ENCODE measurements around the gene CELF3. TPM values are rescaled to one million over a fixed set of nuclear protein-coding genes. Genes with fewer than 3 reads are reported as not detected.

The CELF3 gene
- total RNA-seq, 1 donor from 2014 or later: 0.17 TPM

DNA sequence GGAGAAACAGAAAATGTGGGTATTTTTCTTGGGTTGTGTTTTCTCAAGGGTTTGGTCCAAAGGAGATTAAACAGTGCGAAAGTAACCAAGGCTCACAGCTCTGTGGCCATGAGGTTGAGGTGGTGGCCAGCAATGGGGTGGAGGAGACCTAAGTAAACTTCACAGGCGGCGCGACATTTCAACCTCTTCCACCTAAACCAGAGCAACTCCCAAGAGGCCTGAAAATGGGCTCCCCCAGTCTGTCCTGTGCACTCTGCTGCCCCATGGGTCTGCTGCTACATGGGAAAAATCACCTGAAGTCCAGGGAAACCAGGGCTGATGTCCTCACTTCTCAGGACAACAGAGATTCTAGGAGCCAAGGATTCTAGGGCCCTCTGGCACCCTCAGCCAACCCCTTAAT lies 12.4 kb downstream of the CELF3 start:
- Mint-ChIP-seq H3K4me3 (peak overlapping the region; percentile 35), H3K27me3 (ENCODE audit: insufficient read depth, low read depth) (peaks cover 2% of the 10 kb centered on the region), H3K36me3 (peaks cover 18% of the 10 kb centered on the region), H3K9me3 (no peaks in the 10 kb centered on the region), H3K4me1 (peaks cover 29% of the 10 kb centered on the region), H3K27ac (peak overlapping the region; percentile 40)
- Histone ChIP-seq H3K27ac (no peak overlapping the region), H3K9me3 (ENCODE audit: low read depth) (no peaks in the 10 kb centered on the region), H3K79me2 (ENCODE audit: low read depth) (no peaks in the 10 kb centered on the region), H3K36me3 (no peaks in the 10 kb centered on the region), H3K4me1 (no peaks in the 10 kb centered on the region), H3K9ac (no peak overlapping the region), H2AFZ (replicated peaks) (no peak overlapping the region), H3K4me2 (no peak overlapping the region), H3K27me3 (no peaks in the 10 kb centered on the region), H4K20me1 (ENCODE audit: low read depth) (peaks cover 3% of the 10 kb centered on the region), H3K4me3 (no peak overlapping the region), H3F3A (ENCODE audit: low read depth) (no peaks in the 10 kb centered on the region)
- no peak for DNase-seq (ENCODE audit: low spot score)
- TF ChIP-seq EZH2phosphoT487 (IDR thresholded peaks at IDR 0.05): no peak
- TF ChIP-seq EZH2 (IDR thresholded peaks at IDR 0.05): no peak
- TF ChIP-seq CTCF (IDR thresholded peaks at IDR 0.05): no peak

DNA sequence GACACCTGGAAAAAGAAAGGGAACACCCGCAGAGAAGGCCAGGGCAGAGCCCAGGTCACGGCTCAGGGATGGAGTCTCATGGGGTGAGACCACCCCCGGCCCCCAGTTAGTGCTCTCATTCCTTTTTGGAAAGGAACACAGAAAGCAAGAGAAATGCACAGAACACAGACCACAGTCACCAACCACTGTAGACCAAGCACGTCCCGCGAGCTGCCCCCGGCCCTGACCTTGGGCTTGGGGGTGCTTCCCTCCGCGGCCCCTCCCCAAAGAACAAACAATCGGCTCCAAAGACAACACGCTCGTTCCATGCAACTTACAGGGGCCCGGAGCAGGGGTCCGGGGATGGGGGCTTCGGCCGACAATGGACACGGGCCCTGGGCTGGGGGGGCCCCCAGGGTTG lies 12.8 kb downstream of the CELF3 start:
- Mint-ChIP-seq H3K36me3 (peaks cover 18% of the 10 kb centered on the region), H3K4me1 (peaks cover 31% of the 10 kb centered on the region), H3K9me3 (no peaks in the 10 kb centered on the region), H3K27me3 (ENCODE audit: insufficient read depth, low read depth) (peaks cover 2% of the 10 kb centered on the region), H3K27ac (peak overlapping the region; percentile 40), H3K4me3 (peak overlapping the region; percentile 38)
- DNase-seq (ENCODE audit: low spot score): no peak
- no peak overlapping the region for H3K9ac ChIP-seq
- H3K27ac ChIP-seq: no peak overlapping the region
- no peaks in the 10 kb centered on the region for H3F3A ChIP-seq (ENCODE audit: low read depth)
- H2AFZ ChIP-seq (replicated peaks): no peak overlapping the region
- no peaks in the 10 kb centered on the region for H3K27me3 ChIP-seq
- H3K4me1 ChIP-seq: no peaks in the 10 kb centered on the region
- H3K4me3 ChIP-seq: no peak overlapping the region
- H3K36me3 ChIP-seq: no peaks in the 10 kb centered on the region
- peaks cover 3% of the 10 kb centered on the region for H4K20me1 ChIP-seq (ENCODE audit: low read depth)
- no peak overlapping the region for H3K4me2 ChIP-seq
- TF ChIP-seq EZH2 (IDR thresholded peaks at IDR 0.05) (no peak), CTCF (IDR thresholded peaks at IDR 0.05) (no peak), EZH2phosphoT487 (IDR thresholded peaks at IDR 0.05) (no peak)
- H3K79me2 ChIP-seq (ENCODE audit: low read depth): no peaks in the 10 kb centered on the region
- H3K9me3 ChIP-seq (ENCODE audit: low read depth): no peaks in the 10 kb centered on the region

GRCh38 chr1:151702936-151703335 lies 13.7 kb downstream of the CELF3 start:
- no peak for DNase-seq (ENCODE audit: low spot score)
- H3K27me3 Mint-ChIP-seq (ENCODE audit: insufficient read depth, low read depth): peaks cover 2% of the 10 kb centered on the region

More at GRCh38 chr1:151702936-151703335, 13.7 kb downstream of the CELF3 start:
- Mint-ChIP-seq H3K27ac (no peak overlapping the region), H3K4me3 (no peak overlapping the region), H3K4me1 (peaks cover 28% of the 10 kb centered on the region), H3K9me3 (no peaks in the 10 kb centered on the region), H3K36me3 (peaks cover 18% of the 10 kb centered on the region)
- Histone ChIP-seq H2AFZ (replicated peaks) (no peak overlapping the region), H3K9me3 (ENCODE audit: low read depth) (no peaks in the 10 kb centered on the region), H4K20me1 (ENCODE audit: low read depth) (peaks cover 3% of the 10 kb centered on the region), H3K4me3 (no peak overlapping the region), H3K9ac (peak overlapping the region; percentile 32), H3K4me1 (no peaks in the 10 kb centered on the region), H3K27me3 (no peaks in the 10 kb centered on the region), H3K27ac (no peak overlapping the region), H3K79me2 (ENCODE audit: low read depth) (no peaks in the 10 kb centered on the region), H3K4me2 (no peak overlapping the region), H3F3A (ENCODE audit: low read depth) (no peaks in the 10 kb centered on the region), H3K36me3 (no peaks in the 10 kb centered on the region)
- TF ChIP-seq CTCF (IDR thresholded peaks at IDR 0.05) (no peak), EZH2phosphoT487 (IDR thresholded peaks at IDR 0.05) (no peak), EZH2 (IDR thresholded peaks at IDR 0.05) (no peak)
